HEK293 (cell line): ENCODE measurements around the gene TM9SF3.
A peak's percentile ranks its signal among the peaks of the same experiment; 100 is the strongest.

Source experiments
- CTCF ChIA-PET: fragments of 350-600 bp; formaldehyde crosslinking; extraction: SDS; loops from one replicate; lab custom pipeline; 2021; ENCODE audit warnings: antibody characterized with exemption; lab: Yijun Ruan, JAX
- POLR2A ChIA-PET: fragments of 300-600 bp; formaldehyde crosslinking; extraction: SDS; loops from one replicate; lab custom pipeline; 2020; ENCODE audit warnings: antibody characterized with exemption, inconsistent platforms; lab: Yijun Ruan, JAX
- H3K27ac ChIP-seq: fragments of 200-500 bp; sonication (Bioruptor generic); 2 replicates; pipeline ENCODE4 v1.5.1; 2014; ENCODE audit warnings: low read depth, low read length, control low read depth, inconsistent platforms; ENCODE audit errors: extremely low read depth
- H3K36me3 ChIP-seq, 2 experiments: fragments of 200-500 bp in 1 of 2; sonication (Bioruptor generic) in 1 of 2; 1 replicate in 1 of 2; 2 replicates in 1 of 2; pipeline ENCODE4 v1.5.1; 2014 to 2017; ENCODE audit warnings: inconsistent platforms in 2 of 2, low read length in 2 of 2; ENCODE audit not compliant: control insufficient read depth in 2 of 2, insufficient read depth in 1 of 2
- H3K4me1 ChIP-seq: fragments of 200-500 bp; sonication (Bioruptor generic); 2 replicates; pipeline ENCODE4 v1.5.1; 2014; ENCODE audit warnings: mild to moderate bottlenecking, low read length, inconsistent platforms; ENCODE audit not compliant: control insufficient read depth, insufficient read depth
- H3K4me3 ChIP-seq: 2 replicates; pipeline ENCODE4 v1.5.1; 2011; ENCODE audit warnings: low read depth, mild to moderate bottlenecking, control low read depth, low read length, moderate library complexity
- H3K9me3 ChIP-seq: fragments of 200-500 bp; sonication (Bioruptor generic); 2 replicates; pipeline ENCODE4 v1.5.1; 2014; ENCODE audit warnings: low read depth, low read length, inconsistent platforms; ENCODE audit not compliant: control insufficient read depth, insufficient read depth
- FEZF1 ChIP-seq: fragments of 450-650 bp; formaldehyde crosslinking; IDR thresholded peaks from 2 replicates; pipeline ENCODE4 v1.5.1; 2016; ENCODE audit warnings: missing biosample characterization, missing genetic modification characterization
- IKZF3 ChIP-seq: fragments of 450-650 bp; IDR thresholded peaks from 2 replicates; pipeline ENCODE4 v1.5.0; 2018; ENCODE audit warnings: missing biosample characterization, mild to moderate bottlenecking, missing genetic modification characterization, moderate library complexity
- KLF1 ChIP-seq: fragments of 450-650 bp; formaldehyde crosslinking; IDR thresholded peaks from 2 replicates; pipeline ENCODE4 v1.5.1; 2016; ENCODE audit warnings: missing biosample characterization, missing genetic modification characterization
- MYNN ChIP-seq: fragments of 450-650 bp; formaldehyde crosslinking; IDR thresholded peaks from 2 replicates; pipeline ENCODE4 v1.5.1; 2016; ENCODE audit warnings: missing biosample characterization, missing genetic modification characterization, borderline replicate concordance
- PATZ1 ChIP-seq: fragments of 450-650 bp; formaldehyde crosslinking; IDR thresholded peaks from 2 replicates; pipeline ENCODE4 v1.5.1; 2016; ENCODE audit warnings: missing biosample characterization, missing genetic modification characterization
- PRDM10 ChIP-seq: fragments of 450-650 bp; formaldehyde crosslinking; IDR thresholded peaks from 2 replicates; pipeline ENCODE4 v1.5.1; 2016; ENCODE audit warnings: missing biosample characterization, missing genetic modification characterization
- SP2 ChIP-seq: fragments of 450-650 bp; formaldehyde crosslinking; IDR thresholded peaks from 2 replicates; pipeline ENCODE4 v1.5.1; 2016; ENCODE audit warnings: missing biosample characterization, missing genetic modification characterization
- TCF7L2 ChIP-seq: IDR thresholded peaks from 2 replicates; pipeline ENCODE4 v1.6.1; 2011; ENCODE audit warnings: low read depth, mild to moderate bottlenecking, inconsistent platforms, low read length, moderate library complexity, borderline replicate concordance
- ZBTB17 ChIP-seq: fragments of 450-650 bp; formaldehyde crosslinking; IDR thresholded peaks from 2 replicates; pipeline ENCODE4 v1.5.1; 2016; ENCODE audit warnings: missing biosample characterization, missing genetic modification characterization
- ZBTB20 ChIP-seq: fragments of 450-650 bp; formaldehyde crosslinking; IDR thresholded peaks from 2 replicates; pipeline ENCODE4 v1.5.1; 2016; ENCODE audit warnings: missing biosample characterization, missing genetic modification characterization
- ZNF175 ChIP-seq: fragments of 450-650 bp; formaldehyde crosslinking; IDR thresholded peaks from 2 replicates; pipeline ENCODE4 v1.5.1; 2016; ENCODE audit warnings: missing biosample characterization, missing genetic modification characterization
- ZNF18 ChIP-seq: fragments of 450-650 bp; formaldehyde crosslinking; IDR thresholded peaks from 2 replicates; pipeline ENCODE4 v1.5.1; 2016; ENCODE audit warnings: missing biosample characterization, missing genetic modification characterization
- ZNF211 ChIP-seq: fragments of 450-650 bp; formaldehyde crosslinking; IDR thresholded peaks from 2 replicates; pipeline ENCODE4 v1.5.1; 2016; ENCODE audit warnings: low read depth, missing biosample characterization, missing genetic modification characterization
- ZNF335 ChIP-seq: fragments of 450-650 bp; formaldehyde crosslinking; conservative IDR thresholded peaks from 2 replicates; pipeline ENCODE4 v1.5.1; 2016; ENCODE audit warnings: missing biosample characterization, missing genetic modification characterization
- ZNF341 ChIP-seq: fragments of 450-650 bp; formaldehyde crosslinking; IDR thresholded peaks from 2 replicates; pipeline ENCODE4; 2016; ENCODE audit warnings: low read depth, missing biosample characterization, missing genetic modification characterization
- ZNF423 ChIP-seq: fragments of 450-650 bp; formaldehyde crosslinking; IDR thresholded peaks from 2 replicates; pipeline ENCODE4 v1.5.1; 2016; ENCODE audit warnings: missing biosample characterization, missing genetic modification characterization
- ZNF561 ChIP-seq: fragments of 450-650 bp; IDR thresholded peaks from 2 replicates; pipeline ENCODE4 v1.5.1; 2018; ENCODE audit warnings: missing biosample characterization, missing genetic modification characterization, borderline replicate concordance
- ZNF600 ChIP-seq: fragments of 450-650 bp; formaldehyde crosslinking; IDR thresholded peaks from 2 replicates; pipeline ENCODE4 v1.5.1; 2016; ENCODE audit warnings: missing biosample characterization, missing genetic modification characterization
- ZNF692 ChIP-seq: fragments of 450-650 bp; formaldehyde crosslinking; IDR thresholded peaks from 2 replicates; pipeline ENCODE4 v1.5.1; 2016; ENCODE audit warnings: missing biosample characterization, missing genetic modification characterization
- ZSCAN30 ChIP-seq: fragments of 450-650 bp; IDR thresholded peaks from 2 replicates; pipeline ENCODE4 v1.5.1; 2018; ENCODE audit warnings: missing biosample characterization, mild to moderate bottlenecking, missing genetic modification characterization, moderate library complexity

The TM9SF3 gene

GRCh38 chr10:96512524-96513304 lies 74.1 kb downstream of the TM9SF3 start (continued):
- TF ChIP-seq ZNF18 (tag by site-specific recombination), result no peak
- peak; percentile 32; the same call in 1 of the 2 replicates for TF ChIP-seq ZNF423 (tag by site-specific recombination)
- TF ChIP-seq ZNF692 (tag by site-specific recombination), result peak; percentile 77
- TF ChIP-seq SP2 (tag by site-specific recombination), result peak; percentile 4; the same call in 1 of the 2 replicates
- peak; percentile 75; the same call in 1 of the 2 replicates for TF ChIP-seq ZNF600 (tag by site-specific recombination)
- TF ChIP-seq ZNF211 (tag by site-specific recombination), result no peak
- TF ChIP-seq PATZ1 (tag by site-specific recombination), result peak; percentile 25; the same call in 1 of the 2 replicates
- peak; percentile 58; the same call in 1 of the 2 replicates for TF ChIP-seq ZNF341 (tag by site-specific recombination)
- peak; percentile 85 for TF ChIP-seq ZBTB20 (tag by site-specific recombination)
- peak; percentile 55 for TF ChIP-seq ZBTB17 (tag by site-specific recombination)
- TF ChIP-seq ZSCAN30, result 0 out of 2 replicates have a peak, but pooled peaks have one; percentile 38
- TF ChIP-seq TCF7L2, result no peak
- TF ChIP-seq FEZF1, result no peak
- TF ChIP-seq PRDM10, result peak; percentile 99
- TF ChIP-seq ZNF335 (tag by site-specific recombination), result peak; percentile 53

GRCh38 chr10:96511044-96511945 lies 75.5 kb downstream of the TM9SF3 start:
- peaks cover 5% of the 10 kb centered on the region for H3K4me1 ChIP-seq
- ChIA-PET CTCF (interaction anchor here (0.5 to 5.6 kb wide), 34 partner anchors 10 to 814 kb away, joined by 3 to 79 read pairs (median 5); no protein-coding TSS in a partner anchor), POLR2A (no interaction called here)
- H3K36me3 ChIP-seq, result no peaks in the 10 kb centered on the region
- no peak overlapping the region for H3K4me3 ChIP-seq
- H3K27ac ChIP-seq, result no peak overlapping the region
- H3K9me3 ChIP-seq, result no peaks in the 10 kb centered on the region
- no peak for TF ChIP-seq KLF1 (tag by site-specific recombination)
- 0 out of 2 replicates have a peak, but pooled peaks have one; percentile 22 for TF ChIP-seq ZNF561 (tag by site-specific recombination)
- TF ChIP-seq ZNF175 (tag by site-specific recombination), result no peak
- peak; percentile 54; the same call in 1 of the 2 replicates for TF ChIP-seq PRDM10
- peak; percentile 56; the same call in 1 of the 2 replicates for TF ChIP-seq IKZF3
- TF ChIP-seq MYNN (tag by site-specific recombination), result no peak
